Measurements from ENCODE around the gene SRRM5. TPM values are rescaled to one million over a fixed set of nuclear protein-coding genes. Genes with fewer than 3 reads are reported as not detected.

Gene SRRM5
- total and polyA plus RNA-seq, 2 of the 13 experiments (the other 11 are each of a cell fraction or from before 2014, with no cell fraction given), result 0.11 to 0.16 TPM

DNA sequence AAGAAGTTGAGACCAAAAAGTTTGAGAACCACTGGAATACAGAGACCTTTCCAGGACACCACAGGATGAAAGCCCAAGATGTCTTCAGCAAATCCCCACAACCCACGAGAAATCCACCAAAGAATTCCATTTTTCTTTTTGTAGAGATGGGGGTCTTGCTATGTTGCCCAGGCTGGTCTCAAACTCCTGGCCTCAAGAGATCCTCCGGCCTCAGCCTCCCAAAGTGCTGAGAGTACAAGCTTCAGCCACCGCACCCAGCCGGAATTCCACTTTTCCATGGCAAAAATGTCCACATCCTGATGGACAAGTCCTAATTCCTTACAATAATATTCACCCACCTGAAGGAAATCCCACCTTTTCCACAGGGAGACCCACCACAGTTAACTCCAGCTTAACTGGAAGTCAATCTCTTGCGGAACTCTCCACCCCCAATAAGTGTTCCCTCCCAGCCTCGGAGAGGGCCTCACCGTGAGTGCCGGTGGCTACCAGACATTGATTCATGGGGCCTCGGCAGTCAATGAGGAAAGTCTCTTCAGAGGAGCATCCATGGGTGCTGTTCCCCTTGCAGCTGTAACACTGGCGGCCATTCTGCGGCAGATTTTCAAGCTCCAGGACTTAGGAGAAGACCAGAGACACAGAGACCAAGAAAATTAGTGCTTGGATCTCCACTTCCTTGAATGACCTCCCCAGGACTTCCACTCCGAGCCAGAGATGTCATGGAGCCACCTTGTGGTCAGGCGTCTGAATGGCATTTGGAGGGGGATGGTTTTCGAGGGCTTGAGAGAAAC, 40.1 kb downstream of the SRRM5 start (continued):
- TF ChIP-seq, protein P1, sequence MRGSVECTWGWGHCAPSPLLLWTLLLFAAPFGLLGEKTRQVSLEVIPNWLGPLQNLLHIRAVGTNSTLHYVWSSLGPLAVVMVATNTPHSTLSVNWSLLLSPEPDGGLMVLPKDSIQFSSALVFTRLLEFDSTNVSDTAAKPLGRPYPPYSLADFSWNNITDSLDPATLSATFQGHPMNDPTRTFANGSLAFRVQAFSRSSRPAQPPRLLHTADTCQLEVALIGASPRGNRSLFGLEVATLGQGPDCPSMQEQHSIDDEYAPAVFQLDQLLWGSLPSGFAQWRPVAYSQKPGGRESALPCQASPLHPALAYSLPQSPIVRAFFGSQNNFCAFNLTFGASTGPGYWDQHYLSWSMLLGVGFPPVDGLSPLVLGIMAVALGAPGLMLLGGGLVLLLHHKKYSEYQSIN (CRISPR knock-in tag; IDR thresholded peaks at IDR 0.05; ENCODE audit: borderline replicate concordance), result no peak
- TF ChIP-seq NCOA5 (CRISPR knock-in tag; IDR thresholded peaks at IDR 0.05), result no peak
- TF ChIP-seq ZNF232 (CRISPR knock-in tag; IDR thresholded peaks at IDR 0.05; ENCODE audit: borderline replicate concordance), result 0 out of 2 replicates have a peak, but pooled peaks have one; percentile 30
- no peak for TF ChIP-seq ZNF670 (CRISPR knock-in tag; IDR thresholded peaks at IDR 0.05; ENCODE audit: borderline replicate concordance)
- TF ChIP-seq HDAC6 (IDR thresholded peaks at IDR 0.05; ENCODE audit: low read depth, low read length), result no peak
- TF ChIP-seq SP4 (CRISPR knock-in tag; IDR thresholded peaks at IDR 0.05), result no peak; the same call in 1 of the 2 replicates
- no peak for TF ChIP-seq RBAK (CRISPR knock-in tag; IDR thresholded peaks at IDR 0.05)
- 0 out of 2 replicates have a peak, but pooled peaks have one; percentile 55 for TF ChIP-seq KDM2A (CRISPR knock-in tag; IDR thresholded peaks at IDR 0.05; ENCODE audit: borderline replicate concordance, low read depth)
- no peak for TF ChIP-seq ZNF713 (CRISPR knock-in tag; IDR thresholded peaks at IDR 0.05)
- TF ChIP-seq MAFF (IDR thresholded peaks at IDR 0.05; ENCODE audit: low read depth, low read length), result no peak
- TF ChIP-seq NRL (CRISPR knock-in tag; IDR thresholded peaks at IDR 0.05; ENCODE audit: borderline replicate concordance), result no peak
- TF ChIP-seq, protein P2, sequence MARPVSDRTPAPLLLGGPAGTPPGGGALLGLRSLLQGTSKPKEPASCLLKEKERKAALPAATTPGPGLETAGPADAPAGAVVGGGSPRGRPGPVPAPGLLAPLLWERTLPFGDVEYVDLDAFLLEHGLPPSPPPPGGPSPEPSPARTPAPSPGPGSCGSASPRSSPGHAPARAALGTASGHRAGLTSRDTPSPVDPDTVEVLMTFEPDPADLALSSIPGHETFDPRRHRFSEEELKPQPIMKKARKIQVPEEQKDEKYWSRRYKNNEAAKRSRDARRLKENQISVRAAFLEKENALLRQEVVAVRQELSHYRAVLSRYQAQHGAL (CRISPR knock-in tag; IDR thresholded peaks at IDR 0.05; ENCODE audit: not compliant biosample characterization), result no peak
- TF ChIP-seq, protein P3, sequence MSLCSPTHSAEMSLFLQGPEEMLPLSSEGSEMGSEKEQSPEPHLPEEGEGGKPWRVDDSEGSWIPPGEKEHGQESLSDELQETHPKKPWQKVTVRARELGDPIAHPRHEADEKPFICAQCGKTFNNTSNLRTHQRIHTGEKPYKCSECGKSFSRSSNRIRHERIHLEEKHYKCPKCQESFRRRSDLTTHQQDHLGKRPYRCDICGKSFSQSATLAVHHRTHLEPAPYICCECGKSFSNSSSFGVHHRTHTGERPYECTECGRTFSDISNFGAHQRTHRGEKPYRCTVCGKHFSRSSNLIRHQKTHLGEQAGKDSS (CRISPR knock-in tag; IDR thresholded peaks at IDR 0.05; ENCODE audit: borderline replicate concordance, low read depth), result peak; percentile 20; the same call in 1 of the 2 replicates
- peak; percentile 81 for TF ChIP-seq XRCC5 (optimal IDR thresholded peaks at IDR 0.05; ENCODE audit: low read length)
- TF ChIP-seq ZNF564 (CRISPR knock-in tag; IDR thresholded peaks at IDR 0.05), result no peak
- TF ChIP-seq ARNT2 (CRISPR knock-in tag; IDR thresholded peaks at IDR 0.05; ENCODE audit: low read depth), result no peak
- no peak for TF ChIP-seq TP53 (CRISPR knock-in tag; conservative IDR thresholded peaks at IDR 0.05)
- peak; percentile 22; the same call in 1 of the 2 replicates for TF ChIP-seq ZNF614 (CRISPR knock-in tag; IDR thresholded peaks at IDR 0.05; ENCODE audit: borderline replicate concordance)
- TF ChIP-seq GATAD1 (CRISPR knock-in tag; IDR thresholded peaks at IDR 0.05), result 0 out of 2 replicates have a peak, but pooled peaks have one; percentile 48
- TF ChIP-seq CREM (IDR thresholded peaks at IDR 0.05), result no peak
- no peak for TF ChIP-seq CREM (CRISPR knock-in tag; IDR thresholded peaks at IDR 0.05)
- no peak for TF ChIP-seq HNRNPH1 (optimal IDR thresholded peaks at IDR 0.05; ENCODE audit: low read depth, low read length)
- TF ChIP-seq ISX (CRISPR knock-in tag; conservative IDR thresholded peaks at IDR 0.05), result no peak
- TF ChIP-seq GPN1 (CRISPR knock-in tag; IDR thresholded peaks at IDR 0.05; ENCODE audit: borderline replicate concordance), result no peak
- TF ChIP-seq, protein P4, sequence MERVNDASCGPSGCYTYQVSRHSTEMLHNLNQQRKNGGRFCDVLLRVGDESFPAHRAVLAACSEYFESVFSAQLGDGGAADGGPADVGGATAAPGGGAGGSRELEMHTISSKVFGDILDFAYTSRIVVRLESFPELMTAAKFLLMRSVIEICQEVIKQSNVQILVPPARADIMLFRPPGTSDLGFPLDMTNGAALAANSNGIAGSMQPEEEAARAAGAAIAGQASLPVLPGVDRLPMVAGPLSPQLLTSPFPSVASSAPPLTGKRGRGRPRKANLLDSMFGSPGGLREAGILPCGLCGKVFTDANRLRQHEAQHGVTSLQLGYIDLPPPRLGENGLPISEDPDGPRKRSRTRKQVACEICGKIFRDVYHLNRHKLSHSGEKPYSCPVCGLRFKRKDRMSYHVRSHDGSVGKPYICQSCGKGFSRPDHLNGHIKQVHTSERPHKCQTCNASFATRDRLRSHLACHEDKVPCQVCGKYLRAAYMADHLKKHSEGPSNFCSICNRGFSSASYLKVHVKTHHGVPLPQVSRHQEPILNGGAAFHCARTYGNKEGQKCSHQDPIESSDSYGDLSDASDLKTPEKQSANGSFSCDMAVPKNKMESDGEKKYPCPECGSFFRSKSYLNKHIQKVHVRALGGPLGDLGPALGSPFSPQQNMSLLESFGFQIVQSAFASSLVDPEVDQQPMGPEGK (CRISPR knock-in tag; IDR thresholded peaks at IDR 0.05), result peak; percentile 42; the same call in 1 of the 2 replicates

Data from HepG2 (cell line).